ENCODE measurements around the gene XPR1. TPM values are rescaled to one million over a fixed set of nuclear protein-coding genes. Genes with fewer than 3 reads are reported as not detected.

XPR1 gene
- total RNA-seq, 4 donors from 2014 or later = 17.2 to 28.3 (median 26.6) TPM

DNA sequence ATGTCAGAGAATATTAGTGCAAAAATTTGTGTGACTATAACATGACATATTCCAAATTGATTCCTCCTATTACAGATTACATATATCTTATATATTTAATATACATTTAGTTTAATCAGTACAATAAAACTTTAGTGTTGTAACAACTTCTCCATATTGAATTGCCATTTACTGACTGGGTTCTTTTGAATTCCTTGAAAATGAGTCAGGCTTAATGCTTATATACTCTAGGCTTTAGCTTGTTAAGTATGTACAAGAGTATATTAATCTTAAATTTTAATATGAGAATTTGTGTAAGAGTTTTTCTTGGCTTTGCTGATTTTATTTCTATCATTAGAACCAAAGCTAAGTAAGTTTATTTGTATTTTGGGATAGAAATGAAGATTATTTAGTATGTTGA lies 40.3 kb downstream of the XPR1 start:
- no peak overlapping the region for H3K27ac ChIP-seq
- peaks cover 0 to 16% (median 0%) of the 10 kb centered on the region in 3 donors for H3K9me3 ChIP-seq
- TF ChIP-seq EP300 (IDR thresholded peaks at IDR 0.05) (no peak), POLR2AphosphoS5 (IDR thresholded peaks at IDR 0.05) (no peak), POLR2A (IDR thresholded peaks at IDR 0.05) (no peak)
- TF ChIP-seq, protein P1, sequence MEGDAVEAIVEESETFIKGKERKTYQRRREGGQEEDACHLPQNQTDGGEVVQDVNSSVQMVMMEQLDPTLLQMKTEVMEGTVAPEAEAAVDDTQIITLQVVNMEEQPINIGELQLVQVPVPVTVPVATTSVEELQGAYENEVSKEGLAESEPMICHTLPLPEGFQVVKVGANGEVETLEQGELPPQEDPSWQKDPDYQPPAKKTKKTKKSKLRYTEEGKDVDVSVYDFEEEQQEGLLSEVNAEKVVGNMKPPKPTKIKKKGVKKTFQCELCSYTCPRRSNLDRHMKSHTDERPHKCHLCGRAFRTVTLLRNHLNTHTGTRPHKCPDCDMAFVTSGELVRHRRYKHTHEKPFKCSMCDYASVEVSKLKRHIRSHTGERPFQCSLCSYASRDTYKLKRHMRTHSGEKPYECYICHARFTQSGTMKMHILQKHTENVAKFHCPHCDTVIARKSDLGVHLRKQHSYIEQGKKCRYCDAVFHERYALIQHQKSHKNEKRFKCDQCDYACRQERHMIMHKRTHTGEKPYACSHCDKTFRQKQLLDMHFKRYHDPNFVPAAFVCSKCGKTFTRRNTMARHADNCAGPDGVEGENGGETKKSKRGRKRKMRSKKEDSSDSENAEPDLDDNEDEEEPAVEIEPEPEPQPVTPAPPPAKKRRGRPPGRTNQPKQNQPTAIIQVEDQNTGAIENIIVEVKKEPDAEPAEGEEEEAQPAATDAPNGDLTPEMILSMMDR (IDR thresholded peaks at IDR 0.05) = no peak
- peaks cover 0 to 8% (median 0%) of the 10 kb centered on the region in 3 donors for H3K4me1 ChIP-seq
- H3K27me3 ChIP-seq = no peaks in the 10 kb centered on the region
- H3K36me3 ChIP-seq = peaks cover 0 to 4% of the 10 kb centered on the region in 2 donors
- H3K4me3 ChIP-seq = no peak overlapping the region
- ATAC-seq = no peak

DNA sequence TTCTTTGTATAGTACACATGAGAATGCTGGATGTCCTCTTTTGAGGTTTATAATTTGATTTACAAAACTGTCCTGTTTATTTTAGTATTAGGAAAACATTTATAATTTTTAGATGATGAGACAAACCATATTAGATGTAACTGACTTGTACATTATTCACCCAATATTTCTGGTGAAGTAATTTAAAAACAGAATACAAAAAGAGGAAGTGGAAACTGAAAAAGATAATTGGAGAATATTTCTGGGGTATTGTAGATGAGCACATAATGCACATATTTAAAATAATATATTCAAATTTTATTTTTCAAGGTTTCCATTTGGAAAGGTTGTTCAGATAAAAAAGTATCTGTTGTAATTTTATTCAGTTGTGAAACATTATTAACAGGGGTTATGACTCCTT lies 40.7 kb downstream of the XPR1 start:
- no peak for ATAC-seq

DNA sequence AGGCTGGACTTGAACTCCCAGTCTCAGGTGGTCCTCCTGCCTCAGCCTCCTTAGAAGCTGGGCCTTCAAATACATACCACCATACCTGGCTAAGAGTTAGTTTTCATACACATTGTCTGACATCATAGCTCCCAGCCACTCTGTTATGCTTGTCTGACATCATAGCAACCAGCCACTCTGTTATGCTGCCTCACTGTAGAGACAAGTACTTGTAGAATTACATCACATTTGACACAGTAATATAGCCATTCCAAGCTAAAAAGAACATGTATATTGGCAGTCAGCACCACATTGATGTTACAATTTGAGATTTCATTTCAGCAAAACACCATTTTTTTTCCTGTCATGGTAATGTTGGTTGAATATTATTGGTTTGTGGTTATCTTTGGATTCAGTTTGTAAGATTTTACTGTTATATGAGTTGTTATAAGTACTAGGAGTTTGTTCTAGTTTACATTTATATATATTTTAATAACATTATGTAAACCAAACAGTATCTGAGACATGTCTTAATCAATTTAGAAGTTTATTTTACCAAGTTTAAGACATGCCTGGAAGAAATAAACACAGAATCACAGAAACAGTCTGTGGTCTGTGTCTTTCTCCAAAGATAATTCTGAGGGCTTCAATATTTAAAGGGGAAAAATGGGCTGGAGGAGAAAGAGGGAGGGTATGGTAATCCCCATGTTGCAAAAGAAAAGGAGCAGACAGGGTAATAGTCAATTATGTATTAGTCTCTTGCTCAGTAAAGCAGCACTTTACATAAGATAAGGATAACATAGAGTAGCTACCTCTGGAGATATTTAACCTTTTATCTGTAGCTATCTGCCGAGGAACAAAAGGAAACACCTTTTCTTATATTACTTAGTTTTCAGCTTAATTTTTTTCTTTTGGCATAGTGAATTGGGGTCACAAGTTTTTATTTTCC lies 43.0 kb downstream of the XPR1 start:
- TF ChIP-seq, protein P1 (IDR thresholded peaks at IDR 0.05) = no peak
- no peak for TF ChIP-seq POLR2AphosphoS5 (IDR thresholded peaks at IDR 0.05)
- TF ChIP-seq POLR2A (IDR thresholded peaks at IDR 0.05) = no peak
- TF ChIP-seq EP300 (IDR thresholded peaks at IDR 0.05) = no peak
- Histone ChIP-seq H3K4me1 (peaks cover 0 to 8% (median 0%) of the 10 kb centered on the region in 3 donors), H3K36me3 (no peaks in the 10 kb centered on the region), H3K27ac (no peak overlapping the region), H3K9me3 (peaks cover 0 to 19% (median 0%) of the 10 kb centered on the region in 3 donors), H3K27me3 (no peaks in the 10 kb centered on the region), H3K4me3 (no peak overlapping the region)
- 0 to 20% methylated on average over 1 of the region's 1 CpG for WGBS, 2 donors (ENCODE audit: low coverage in 1 of 2)
- no peak for ATAC-seq

More for the DNA sequence above, 40.7 kb downstream of the XPR1 start:
- Histone ChIP-seq H3K27me3 (no peaks in the 10 kb centered on the region), H3K36me3 (peaks cover 0 to 4% of the 10 kb centered on the region in 2 donors), H3K4me1 (peaks cover 0 to 8% (median 0%) of the 10 kb centered on the region in 3 donors), H3K9me3 (peaks cover 0 to 16% (median 0%) of the 10 kb centered on the region in 3 donors), H3K4me3 (no peak overlapping the region), H3K27ac (no peak overlapping the region)
- TF ChIP-seq EP300 (IDR thresholded peaks at IDR 0.05) (no peak), POLR2AphosphoS5 (IDR thresholded peaks at IDR 0.05) (no peak), POLR2A (IDR thresholded peaks at IDR 0.05) (no peak)
- TF ChIP-seq, protein P1 (IDR thresholded peaks at IDR 0.05) = no peak

DNA sequence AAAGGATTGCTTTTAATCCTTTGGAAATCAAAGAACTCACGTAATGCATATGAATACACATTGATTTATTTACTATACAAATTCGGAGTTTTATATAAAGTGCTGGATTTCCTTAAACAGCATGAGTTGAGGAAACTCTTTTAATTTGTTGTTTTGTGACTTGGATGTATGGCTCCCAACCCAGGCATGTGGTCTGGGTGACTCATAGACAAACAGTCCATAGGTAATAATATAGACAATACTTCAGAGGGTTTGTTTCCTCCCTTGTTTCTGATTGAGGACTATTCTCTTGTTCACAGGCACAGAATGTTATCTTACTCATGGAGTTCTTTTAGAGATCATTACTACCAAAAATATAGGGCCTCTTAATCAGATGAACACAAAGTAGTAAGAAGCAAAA lies 43.8 kb downstream of the XPR1 start:
- H3K36me3 ChIP-seq = no peaks in the 10 kb centered on the region
- H3K27me3 ChIP-seq = no peaks in the 10 kb centered on the region
- WGBS, 2 donors (ENCODE audit: low coverage in 1 of 2) = 86 to 89% methylated on average over 2 of the region's 2 CpGs
- no peak overlapping the region for H3K27ac ChIP-seq
- no peak overlapping the region for H3K4me3 ChIP-seq
- no peak for ATAC-seq
- peaks cover 0 to 14% (median 0%) of the 10 kb centered on the region in 3 donors for H3K9me3 ChIP-seq
- H3K4me1 ChIP-seq = peaks cover 0 to 8% (median 0%) of the 10 kb centered on the region in 3 donors
- no peak for TF ChIP-seq EP300 (IDR thresholded peaks at IDR 0.05)
- no peak for TF ChIP-seq POLR2A (IDR thresholded peaks at IDR 0.05)
- TF ChIP-seq POLR2AphosphoS5 (IDR thresholded peaks at IDR 0.05) = no peak
- TF ChIP-seq, protein P1 (IDR thresholded peaks at IDR 0.05) = no peak

Data from gastroesophageal sphincter (tissue), 4 donors.